CD8-positive, alpha-beta memory T cell (primary cell): ENCODE measurements around the gene SH3TC2. TPM values are rescaled to one million over a fixed set of nuclear protein-coding genes. Genes with fewer than 3 reads are reported as not detected.

Experiments
- CTCF ChIA-PET: fragments of 350-600 bp; sonication (Branson Sonifier 250); formaldehyde crosslinking; loops from one replicate; lab custom pipeline; 2021; ENCODE audit warnings: antibody characterized with exemption; lab: Charles Lee
- POLR2A ChIA-PET: fragments of 350-600 bp; sonication (Branson Sonifier 250); formaldehyde crosslinking; loops from one replicate; lab custom pipeline; 2021; ENCODE audit warnings: antibody characterized with exemption; lab: Charles Lee
- DNase-seq, 5 donors: peaks; one replicate each; pipeline versions ENCODE4 v3.0.0 to v3.0.0-alpha.2; 2020 to 2022; ENCODE audit warnings: mixed read lengths in 1 of 5
- H3K27ac ChIP-seq: one replicate; pipeline ENCODE4 v1.7.0; 2013; ENCODE audit warnings: low read depth, mild to moderate bottlenecking, low read length, moderate library complexity
- H3K27me3 ChIP-seq: 2 replicates; pipeline ENCODE4 v1.7.0; 2013; ENCODE audit warnings: low read length, mild to moderate bottlenecking; ENCODE audit not compliant: insufficient read depth, poor library complexity, severe bottlenecking
- H3K36me3 ChIP-seq: 2 replicates; pipeline ENCODE4 v1.7.0; 2013; ENCODE audit warnings: mild to moderate bottlenecking, low read length, moderate library complexity; ENCODE audit not compliant: insufficient read depth
- H3K4me1 ChIP-seq: 2 replicates; pipeline ENCODE4 v1.7.0; 2013; ENCODE audit warnings: mild to moderate bottlenecking, low read length, moderate library complexity; ENCODE audit not compliant: insufficient read depth
- H3K4me3 ChIP-seq: 2 replicates; pipeline ENCODE4 v1.7.0; 2013; ENCODE audit warnings: mild to moderate bottlenecking, low read length
- H3K9me3 ChIP-seq: 2 replicates; pipeline ENCODE4 v1.7.0; 2013; ENCODE audit warnings: mild to moderate bottlenecking, low read length
- H3K27ac Mint-ChIP-seq, 8 donors: one replicate each; pipeline ENCODE4 v1.8.0; 2020 to 2021; ENCODE audit warnings: mixed read lengths in 8 of 8, mild to moderate bottlenecking in 6 of 8, inconsistent platforms in 3 of 8, moderate library complexity in 3 of 8
- H3K27me3 Mint-ChIP-seq, 2 donors: one replicate each; pipeline ENCODE4 v1.8.0; 2020 to 2021; ENCODE audit warnings: mixed read lengths in 2 of 2, mild to moderate bottlenecking in 1 of 2, moderate library complexity in 1 of 2
- H3K36me3 Mint-ChIP-seq, 3 donors: one replicate each; pipeline ENCODE4 v1.8.0; 2020 to 2021; ENCODE audit warnings: mixed read lengths in 3 of 3, inconsistent platforms in 1 of 3, mild to moderate bottlenecking in 1 of 3
- H3K4me1 Mint-ChIP-seq, 3 donors: one replicate each; pipeline ENCODE4 v1.8.0; 2020 to 2021; ENCODE audit warnings: mixed read lengths in 3 of 3, inconsistent platforms in 1 of 3, mild to moderate bottlenecking in 1 of 3
- H3K4me3 Mint-ChIP-seq, 7 donors: one replicate each; pipeline ENCODE4 v1.8.0; 2020 to 2021; ENCODE audit warnings: mixed read lengths in 7 of 7, mild to moderate bottlenecking in 6 of 7, moderate library complexity in 4 of 7, inconsistent platforms in 2 of 7
- H3K9me3 Mint-ChIP-seq, 5 donors: one replicate each; pipeline ENCODE4 v1.8.0; 2020 to 2022; ENCODE audit warnings: mixed read lengths in 5 of 5, mild to moderate bottlenecking in 3 of 5, moderate library complexity in 2 of 5, inconsistent platforms in 1 of 5
- polyA plus RNA-seq: library from polyadenylated mRNA; unstranded; fragments of 300-500 nt; fragmentation: Illumina TruSeq; gene quantifications from one replicate; pipeline ENCODE4 v1.2.3, GENCODE V29; 2021
- total RNA-seq, 2 experiments: library from RNA; stranded (reverse); gene quantifications; one replicate each; pipeline ENCODE4 v1.2.3, GENCODE V29; 2021

SH3TC2 gene
- total and polyA plus RNA-seq, 3 experiments from 2014 or later: not detected

GRCh38 chr5:149044453-149045088 lies 18.3 kb downstream of the SH3TC2 start:
- H3K36me3 Mint-ChIP-seq: no peaks in the 10 kb centered on the region
- Histone ChIP-seq H3K36me3 (no peaks in the 10 kb centered on the region), H3K4me1 (no peaks in the 10 kb centered on the region), H3K27me3 (no peaks in the 10 kb centered on the region), H3K4me3 (no peak overlapping the region), H3K27ac (no peak overlapping the region), H3K9me3 (no peaks in the 10 kb centered on the region)
- ChIA-PET POLR2A (no interaction called here), CTCF (interaction anchor here (1.3 kb wide), 1 partner anchor 9 kb away, joined by 4 read pairs; no protein-coding TSS in a partner anchor)
- no peaks in the 10 kb centered on the region for H3K9me3 Mint-ChIP-seq
- peaks cover 7 to 31% of the 10 kb centered on the region in 2 donors for H3K27me3 Mint-ChIP-seq
- DNase-seq: no peak
- no peak overlapping the region for H3K4me3 Mint-ChIP-seq
- no peaks in the 10 kb centered on the region for H3K4me1 Mint-ChIP-seq
- H3K27ac Mint-ChIP-seq: no peak overlapping the region

- H3K27ac ChIP-seq: no peak overlapping the region
- H3K4me1 ChIP-seq: no peaks in the 10 kb centered on the region
- no peak overlapping the region for H3K4me3 Mint-ChIP-seq
- H3K27me3 ChIP-seq: no peaks in the 10 kb centered on the region
- H3K36me3 Mint-ChIP-seq: no peaks in the 10 kb centered on the region
- no peak overlapping the region for H3K27ac Mint-ChIP-seq
- DNase-seq: no peak
- H3K4me1 Mint-ChIP-seq: no peaks in the 10 kb centered on the region
- ChIA-PET POLR2A (no interaction called here), CTCF (interaction anchor here (1.3 to 1.4 kb wide), 2 partner anchors 8 to 310 kb away, joined by 3 to 4 read pairs; no protein-coding TSS in a partner anchor)
- no peaks in the 10 kb centered on the region for H3K36me3 ChIP-seq
- no peaks in the 10 kb centered on the region for H3K9me3 ChIP-seq
- H3K9me3 Mint-ChIP-seq: no peaks in the 10 kb centered on the region
- H3K27me3 Mint-ChIP-seq: peaks cover 7 to 23% of the 10 kb centered on the region in 2 donors
- no peak overlapping the region for H3K4me3 ChIP-seq
These were observed 19.2 kb downstream of the SH3TC2 start for GRCh38 chr5:149043641-149044040.

- Histone ChIP-seq H3K9me3 (no peaks in the 10 kb centered on the region), H3K27me3 (no peaks in the 10 kb centered on the region), H3K4me1 (no peaks in the 10 kb centered on the region), H3K36me3 (no peaks in the 10 kb centered on the region), H3K27ac (no peak overlapping the region), H3K4me3 (no peak overlapping the region)
- ChIA-PET CTCF (interaction anchor here (1.4 kb wide), 1 partner anchor 309 kb away, joined by 3 read pairs; no protein-coding TSS in a partner anchor), POLR2A (no interaction called here)
- H3K36me3 Mint-ChIP-seq: no peaks in the 10 kb centered on the region
- H3K4me3 Mint-ChIP-seq: no peak overlapping the region
- H3K27me3 Mint-ChIP-seq: peaks cover 7 to 16% of the 10 kb centered on the region in 2 donors
- no peak overlapping the region for H3K27ac Mint-ChIP-seq
- H3K9me3 Mint-ChIP-seq: no peaks in the 10 kb centered on the region
- H3K4me1 Mint-ChIP-seq: peaks cover 0 to 4% (median 3%) of the 10 kb centered on the region in 3 donors
- no peak for DNase-seq
These were observed 20.0 kb downstream of the SH3TC2 start for GRCh38 chr5:149042865-149043264.

- POLR2A ChIA-PET: no interaction called here
These were observed 21.6 kb downstream of the SH3TC2 start for GRCh38 chr5:149041242-149041641.

GRCh38 chr5:149040421-149040820 lies 22.4 kb downstream of the SH3TC2 start:
- ChIA-PET POLR2A (no interaction called here), CTCF (no interaction called here)
- DNase-seq: no peak
- Mint-ChIP-seq H3K27ac (no peak overlapping the region), H3K9me3 (no peaks in the 10 kb centered on the region), H3K4me3 (no peak overlapping the region), H3K4me1 (peaks cover under 1 to 21% (median 4%) of the 10 kb centered on the region in 3 donors), H3K36me3 (no peaks in the 10 kb centered on the region), H3K27me3 (peaks cover 0 to 6% of the 10 kb centered on the region in 2 donors)
- no peak overlapping the region for H3K27ac ChIP-seq
- no peaks in the 10 kb centered on the region for H3K4me1 ChIP-seq
- no peaks in the 10 kb centered on the region for H3K27me3 ChIP-seq
- no peaks in the 10 kb centered on the region for H3K9me3 ChIP-seq
- no peak overlapping the region for H3K4me3 ChIP-seq
- no peaks in the 10 kb centered on the region for H3K36me3 ChIP-seq

More at GRCh38 chr5:149041242-149041641, 21.6 kb downstream of the SH3TC2 start:
- Histone ChIP-seq H3K27me3 (no peaks in the 10 kb centered on the region), H3K27ac (no peak overlapping the region), H3K4me1 (no peaks in the 10 kb centered on the region), H3K9me3 (no peaks in the 10 kb centered on the region), H3K36me3 (no peaks in the 10 kb centered on the region), H3K4me3 (no peak overlapping the region)
- Mint-ChIP-seq H3K4me1 (peaks cover 0 to 17% (median 4%) of the 10 kb centered on the region in 3 donors), H3K27me3 (peaks cover 3 to 10% of the 10 kb centered on the region in 2 donors), H3K9me3 (no peaks in the 10 kb centered on the region), H3K27ac (no peak overlapping the region), H3K4me3 (no peak overlapping the region), H3K36me3 (no peaks in the 10 kb centered on the region)
- CTCF ChIA-PET: no interaction called here
- DNase-seq: no peak

- H3K4me3 ChIP-seq: no peak overlapping the region
- peak overlapping the region in 1 of 8 donors; percentile 54 for H3K27ac Mint-ChIP-seq
- H3K36me3 ChIP-seq: no peaks in the 10 kb centered on the region
- H3K4me1 ChIP-seq: no peaks in the 10 kb centered on the region
- H3K27me3 ChIP-seq: no peaks in the 10 kb centered on the region
- H3K9me3 ChIP-seq: no peaks in the 10 kb centered on the region
- CTCF ChIA-PET: interaction anchor here (1.1 to 14.1 kb wide), 2 partner anchors 9 to 305 kb away, joined by 4 to 249 read pairs; no protein-coding TSS in a partner anchor
- H3K27me3 Mint-ChIP-seq: peaks cover 0 to 9% of the 10 kb centered on the region in 2 donors
- H3K9me3 Mint-ChIP-seq: no peaks in the 10 kb centered on the region
- H3K36me3 Mint-ChIP-seq: no peaks in the 10 kb centered on the region
- H3K4me1 Mint-ChIP-seq: peaks cover 4 to 25% (median 4%) of the 10 kb centered on the region in 3 donors
- H3K4me3 Mint-ChIP-seq: no peak overlapping the region
- POLR2A ChIA-PET: no interaction called here
- H3K27ac ChIP-seq: no peak overlapping the region
- no peak for DNase-seq
These were observed 23.4 kb downstream of the SH3TC2 start for GRCh38 chr5:149039506-149039905.

GRCh38 chr5:149038336-149039080 lies 24.4 kb downstream of the SH3TC2 start:
- Mint-ChIP-seq H3K36me3 (no peaks in the 10 kb centered on the region), H3K27me3 (peaks cover 0 to 9% of the 10 kb centered on the region in 2 donors), H3K4me1 (peaks cover 4 to 25% (median 4%) of the 10 kb centered on the region in 3 donors), H3K4me3 (no peak overlapping the region), H3K27ac (peak overlapping the region in 1 of 8 donors; percentile 27), H3K9me3 (no peaks in the 10 kb centered on the region)
- no peaks in the 10 kb centered on the region for H3K27me3 ChIP-seq
- ChIA-PET POLR2A (no interaction called here), CTCF (interaction anchor here (1.1 to 14.1 kb wide), 3 partner anchors 10 to 304 kb away, joined by 3 to 249 read pairs (median 4); no protein-coding TSS in a partner anchor)
- no peaks in the 10 kb centered on the region for H3K4me1 ChIP-seq
- H3K27ac ChIP-seq: no peak overlapping the region
- H3K36me3 ChIP-seq: no peaks in the 10 kb centered on the region
- no peak for DNase-seq
- H3K4me3 ChIP-seq: no peak overlapping the region
- no peaks in the 10 kb centered on the region for H3K9me3 ChIP-seq

GRCh38 chr5:149037817-149038216 lies 25.0 kb downstream of the SH3TC2 start:
- H3K4me3 ChIP-seq: no peak overlapping the region
- Mint-ChIP-seq H3K27me3 (peaks cover 0 to 9% of the 10 kb centered on the region in 2 donors), H3K9me3 (no peaks in the 10 kb centered on the region), H3K4me1 (peaks cover 4 to 25% (median 4%) of the 10 kb centered on the region in 3 donors), H3K27ac (peak overlapping the region in 3 of 8 donors; percentile 19 to 84 (median 27)), H3K36me3 (no peaks in the 10 kb centered on the region), H3K4me3 (no peak overlapping the region)
- H3K27me3 ChIP-seq: no peaks in the 10 kb centered on the region
- POLR2A ChIA-PET: no interaction called here
- H3K9me3 ChIP-seq: no peaks in the 10 kb centered on the region
- H3K4me1 ChIP-seq: no peaks in the 10 kb centered on the region
- peak in 1 of 5 donors; percentile 6 for DNase-seq
- H3K36me3 ChIP-seq: no peaks in the 10 kb centered on the region
- CTCF ChIA-PET: interaction anchor here (1.3 to 14.1 kb wide), 2 partner anchors 11 to 304 kb away, joined by 3 to 249 read pairs; no protein-coding TSS in a partner anchor
- no peak overlapping the region for H3K27ac ChIP-seq
